Measurements from ENCODE around the gene TBC1D12. TPM values are rescaled to one million over a fixed set of nuclear protein-coding genes. Genes with fewer than 3 reads are reported as not detected.

The TBC1D12 gene
- total and polyA plus RNA-seq, 2 donors (not counting 3 experiments of a cell fraction or from before 2014, with no cell fraction given): 2.9 to 7.3 TPM

DNA sequence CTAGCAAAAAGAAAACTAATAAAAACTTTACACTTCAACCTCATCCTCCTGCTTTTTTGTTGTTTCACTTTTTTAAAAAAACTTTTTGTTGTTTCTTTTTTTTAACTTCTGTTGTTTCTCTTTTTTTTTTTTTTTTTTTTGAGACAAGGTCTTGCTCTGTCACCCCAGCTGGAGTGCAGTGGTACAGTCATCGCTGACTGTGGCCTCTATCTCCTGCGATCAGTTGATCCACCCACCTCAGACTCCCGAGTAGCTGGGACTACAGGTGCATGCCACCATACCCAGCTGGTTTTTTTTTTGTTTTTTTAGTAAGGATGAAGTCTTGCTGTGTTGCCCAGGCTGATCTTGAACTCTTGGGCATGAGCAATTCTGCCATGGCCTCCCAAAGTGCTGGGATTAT is 85.2 kb downstream of the TBC1D12 start:
- Histone ChIP-seq H3K4me2 (ENCODE audit: insufficient read depth, low read length) (no peak overlapping the region), H3K4me1 (ENCODE audit: control insufficient read depth, extremely low read depth, insufficient read depth, low read length) (no peaks in the 10 kb centered on the region), H3K9me1 (replicated peaks; ENCODE audit: control insufficient read depth, extremely low read depth, insufficient read depth, low read length) (no peaks in the 10 kb centered on the region), H3K4me3 (replicated peaks in 1 of 3; ENCODE audit: insufficient read depth in 1 of 3, low read depth in 1 of 3, low read length in 3 of 3) (no peak overlapping the region), H3K9me3 (replicated peaks; ENCODE audit: control insufficient read depth, insufficient read depth, low read length) (no peaks in the 10 kb centered on the region), H3K36me3 (ENCODE audit: control insufficient read depth in 2 of 2, extremely low read depth in 1 of 2, insufficient read depth in 2 of 2, low read length in 2 of 2) (no peaks in the 10 kb centered on the region), H3K27ac (ENCODE audit: insufficient read depth, low read depth, low read length) (no peak overlapping the region), H4K20me1 (replicated peaks; ENCODE audit: control insufficient read depth, extremely low read depth, insufficient read depth, low read length) (no peaks in the 10 kb centered on the region), H2AFZ (ENCODE audit: low read depth, low read length) (no peak overlapping the region), H3K9ac (replicated peaks; ENCODE audit: extremely low read depth, insufficient read depth, low read length) (no peak overlapping the region), H3K79me2 (ENCODE audit: control insufficient read depth, insufficient read depth, low read length) (no peaks in the 10 kb centered on the region), H3K27me3 (ENCODE audit: control insufficient read depth in 2 of 2, insufficient read depth in 2 of 2, low read length in 2 of 2) (no peaks in the 10 kb centered on the region)
- ChIA-PET POLR2A (no interaction called here), CTCF (interaction anchor here (0.7 to 1.3 kb wide), 3 partner anchors 13 to 44 kb away, joined by 3 to 5 read pairs (median 3); no protein-coding TSS in a partner anchor)
- intact Hi-C loops (cut with micrococcal nuclease): no loop called here
- dilution Hi-C loops (cut with MboI; ENCODE audit: extremely low pct_ligation_motif_present, low sequenced_read_pairs): no loop called here
- TF ChIP-seq EZH2 (IDR thresholded peaks at IDR 0.05; ENCODE audit: borderline replicate concordance, low read depth, low read length, severe bottlenecking) (no peak), GATA2 (IDR thresholded peaks at IDR 0.05; ENCODE audit: insufficient read depth, insufficient read length, low read depth, low read length) (no peak), JUN (IDR thresholded peaks at IDR 0.05; ENCODE audit: borderline replicate concordance, insufficient read depth, insufficient read length, low read depth) (no peak), MYC (IDR thresholded peaks at IDR 0.05; ENCODE audit: low read depth, low read length) (no peak), FOS (IDR thresholded peaks at IDR 0.05; ENCODE audit: borderline replicate concordance, insufficient read depth, low read length) (no peak), POLR2AphosphoS5 (IDR thresholded peaks at IDR 0.05; ENCODE audit: insufficient read depth, low read depth, low read length) (no peak), POLR2A (IDR thresholded peaks at IDR 0.05; ENCODE audit: low read depth, low read length) (no peak)
- TF ChIP-seq, protein P1, sequence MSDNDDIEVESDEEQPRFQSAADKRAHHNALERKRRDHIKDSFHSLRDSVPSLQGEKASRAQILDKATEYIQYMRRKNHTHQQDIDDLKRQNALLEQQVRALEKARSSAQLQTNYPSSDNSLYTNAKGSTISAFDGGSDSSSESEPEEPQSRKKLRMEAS (IDR thresholded peaks at IDR 0.05; ENCODE audit: insufficient read depth, insufficient read length): no peak
- TF ChIP-seq, protein P2, sequence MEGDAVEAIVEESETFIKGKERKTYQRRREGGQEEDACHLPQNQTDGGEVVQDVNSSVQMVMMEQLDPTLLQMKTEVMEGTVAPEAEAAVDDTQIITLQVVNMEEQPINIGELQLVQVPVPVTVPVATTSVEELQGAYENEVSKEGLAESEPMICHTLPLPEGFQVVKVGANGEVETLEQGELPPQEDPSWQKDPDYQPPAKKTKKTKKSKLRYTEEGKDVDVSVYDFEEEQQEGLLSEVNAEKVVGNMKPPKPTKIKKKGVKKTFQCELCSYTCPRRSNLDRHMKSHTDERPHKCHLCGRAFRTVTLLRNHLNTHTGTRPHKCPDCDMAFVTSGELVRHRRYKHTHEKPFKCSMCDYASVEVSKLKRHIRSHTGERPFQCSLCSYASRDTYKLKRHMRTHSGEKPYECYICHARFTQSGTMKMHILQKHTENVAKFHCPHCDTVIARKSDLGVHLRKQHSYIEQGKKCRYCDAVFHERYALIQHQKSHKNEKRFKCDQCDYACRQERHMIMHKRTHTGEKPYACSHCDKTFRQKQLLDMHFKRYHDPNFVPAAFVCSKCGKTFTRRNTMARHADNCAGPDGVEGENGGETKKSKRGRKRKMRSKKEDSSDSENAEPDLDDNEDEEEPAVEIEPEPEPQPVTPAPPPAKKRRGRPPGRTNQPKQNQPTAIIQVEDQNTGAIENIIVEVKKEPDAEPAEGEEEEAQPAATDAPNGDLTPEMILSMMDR (IDR thresholded peaks at IDR 0.05; ENCODE audit: extremely low read depth in 1 of 2, insufficient read depth in 1 of 2, low read depth in 1 of 2, low read length in 2 of 2): no peak
- FAIRE-seq (no peak), DNase-seq (ENCODE audit: low read depth, low spot score) (no peak)
- no TSS peak for BruUV-seq (replicated peaks)

Measured in endothelial cell of umbilical vein (primary cell).